GM18508 (cell line): ENCODE results near the gene LAX1.

Experiments used
- ATAC-seq: cut with Tn5 transposase; IDR thresholded peaks from one replicate; pipeline ENCODE4 v1.9.1; 2021; ENCODE audit warnings: moderate number of reproducible peaks; ENCODE audit not compliant: insufficient read depth, unreplicated experiment

LAX1 gene

GRCh38 chr1:203799157-203799556, 34.2 kb downstream of the LAX1 start:
- no peak for ATAC-seq

- no peak for ATAC-seq
Observed at GRCh38 chr1:203799971-203800370, 35.0 kb downstream of the LAX1 start.

DNA sequence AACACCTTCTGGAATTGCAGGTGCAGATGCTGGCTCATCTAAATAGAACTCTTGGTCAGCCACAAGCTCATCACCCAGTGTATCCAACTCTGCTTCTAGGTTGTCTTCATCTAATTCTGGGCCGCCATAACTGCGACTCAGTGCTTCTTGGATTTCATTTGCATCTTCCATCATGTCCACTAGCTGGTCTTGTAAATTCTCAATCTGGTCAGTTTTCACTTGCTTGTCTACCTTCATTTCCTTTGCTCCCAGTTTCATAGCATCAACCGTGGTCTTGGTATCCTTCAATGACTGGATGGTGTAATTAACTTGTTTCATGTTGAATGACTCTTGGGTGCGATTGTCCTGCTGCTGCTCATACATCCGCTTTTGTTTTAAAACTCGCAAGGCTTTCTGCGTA, 40.7 kb downstream of the LAX1 start:
- ATAC-seq = no peak

DNA sequence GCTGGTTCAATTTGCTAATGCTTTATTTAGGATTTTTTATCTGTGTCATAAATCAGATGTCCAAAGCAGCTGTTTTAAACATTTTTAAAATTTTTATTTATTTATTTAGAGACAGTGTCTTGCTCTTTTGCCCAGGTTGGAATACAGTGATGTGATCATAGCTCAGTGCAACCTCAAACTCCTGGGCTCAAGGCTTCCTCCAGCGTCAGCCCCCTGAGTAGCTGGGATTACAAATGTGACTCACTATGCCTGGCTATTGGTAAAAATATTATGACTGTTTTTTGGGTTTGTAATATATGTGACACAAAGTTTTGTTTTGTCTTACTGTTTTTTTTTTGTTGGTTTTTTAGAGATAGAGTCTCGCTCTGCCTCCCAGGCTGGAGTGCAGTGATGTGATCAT, 42.2 kb downstream of the LAX1 start:
- no peak for ATAC-seq

GRCh38 chr1:203813581-203814341, 48.8 kb downstream of the LAX1 start:
- ATAC-seq = no peak

- no peak for ATAC-seq
Observed at GRCh38 chr1:203818399-203818798, 53.4 kb downstream of the LAX1 start.

DNA sequence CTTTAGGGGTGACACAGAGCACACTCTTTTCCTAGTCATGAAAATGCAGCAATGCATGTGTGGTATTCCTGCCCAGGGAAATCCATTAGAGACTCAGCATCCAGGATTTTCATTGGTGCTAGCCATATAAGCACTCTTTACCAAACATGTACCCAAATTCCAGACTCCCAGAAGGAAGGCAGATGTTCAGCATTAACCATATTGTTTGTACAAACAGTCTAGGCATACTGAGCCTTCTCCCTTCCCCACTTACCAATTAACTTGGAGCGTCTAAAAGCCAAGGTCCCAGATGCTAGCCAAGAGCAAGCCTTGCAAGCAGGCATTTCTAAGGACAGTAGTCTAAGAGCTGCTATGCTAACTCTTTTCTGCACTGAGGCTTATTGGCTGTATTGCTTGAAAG, 58.3 kb downstream of the LAX1 start:
- no peak for ATAC-seq
